HEK293 (cell line): Measurements from ENCODE around the gene WDR88.
A peak's percentile ranks its signal among the peaks of the same experiment; 100 is the strongest.

Source experiments
- GLIS2 ChIP-seq: fragments of 450-650 bp; formaldehyde crosslinking; IDR thresholded peaks from 2 replicates; pipeline ENCODE4 v1.5.1; 2016; ENCODE audit warnings: missing biosample characterization, missing genetic modification characterization
- HOXD13 ChIP-seq: sonication (generic); formaldehyde crosslinking; IDR thresholded peaks from 2 replicates; pipeline ENCODE4 v1.8.0; 2022; ENCODE audit warnings: missing genetic modification reagents, borderline replicate concordance
- KLF16 ChIP-seq: fragments of 450-650 bp; formaldehyde crosslinking; IDR thresholded peaks from 2 replicates; pipeline ENCODE4 v1.5.1; 2017; ENCODE audit warnings: missing biosample characterization, missing genetic modification characterization
- ZBTB20 ChIP-seq: fragments of 450-650 bp; formaldehyde crosslinking; IDR thresholded peaks from 2 replicates; pipeline ENCODE4 v1.5.1; 2016; ENCODE audit warnings: missing biosample characterization, missing genetic modification characterization
- ZBTB8A ChIP-seq: fragments of 450-650 bp; formaldehyde crosslinking; IDR thresholded peaks from 2 replicates; pipeline ENCODE4 v1.5.1; 2016; ENCODE audit warnings: missing biosample characterization, missing genetic modification characterization
- ZNF114 ChIP-seq: fragments of 450-650 bp; formaldehyde crosslinking; IDR thresholded peaks from 2 replicates; pipeline ENCODE4 v1.5.0; 2017; ENCODE audit warnings: missing biosample characterization, missing genetic modification characterization
- ZNF169 ChIP-seq: fragments of 450-650 bp; formaldehyde crosslinking; IDR thresholded peaks from 2 replicates; pipeline ENCODE4 v1.5.1; 2016; ENCODE audit warnings: missing biosample characterization, missing genetic modification characterization
- ZNF18 ChIP-seq: fragments of 450-650 bp; formaldehyde crosslinking; IDR thresholded peaks from 2 replicates; pipeline ENCODE4 v1.5.1; 2016; ENCODE audit warnings: missing biosample characterization, missing genetic modification characterization
- ZNF211 ChIP-seq: fragments of 450-650 bp; formaldehyde crosslinking; IDR thresholded peaks from 2 replicates; pipeline ENCODE4 v1.5.1; 2016; ENCODE audit warnings: low read depth, missing biosample characterization, missing genetic modification characterization
- ZNF239 ChIP-seq: fragments of 450-650 bp; formaldehyde crosslinking; IDR thresholded peaks from 2 replicates; pipeline ENCODE4 v1.5.1; 2016; ENCODE audit warnings: missing biosample characterization, missing genetic modification characterization
- ZNF24 ChIP-seq: fragments of 450-650 bp; formaldehyde crosslinking; IDR thresholded peaks from 2 replicates; pipeline ENCODE4 v1.5.1; 2016; ENCODE audit warnings: missing biosample characterization, missing genetic modification characterization
- ZNF302 ChIP-seq: fragments of 450-650 bp; formaldehyde crosslinking; IDR thresholded peaks from 2 replicates; pipeline ENCODE4 v1.5.1; 2016; ENCODE audit warnings: missing biosample characterization, missing genetic modification characterization, low read depth
- ZNF354C ChIP-seq: fragments of 450-650 bp; formaldehyde crosslinking; IDR thresholded peaks from 2 replicates; pipeline ENCODE4 v1.5.1; 2016; ENCODE audit warnings: missing biosample characterization, missing genetic modification characterization, low read depth, borderline replicate concordance
- ZNF416 ChIP-seq: fragments of 450-650 bp; formaldehyde crosslinking; IDR thresholded peaks from 2 replicates; pipeline ENCODE4 v1.5.1; 2016; ENCODE audit warnings: missing biosample characterization, missing genetic modification characterization
- ZNF426 ChIP-seq: fragments of 450-650 bp; formaldehyde crosslinking; IDR thresholded peaks from 2 replicates; pipeline ENCODE4 v1.5.1; 2017; ENCODE audit warnings: missing biosample characterization, missing genetic modification characterization, mild to moderate bottlenecking, inconsistent platforms, moderate library complexity
- ZNF513 ChIP-seq: fragments of 450-650 bp; IDR thresholded peaks from 2 replicates; pipeline ENCODE4 v1.5.1; 2018; ENCODE audit warnings: missing biosample characterization, missing genetic modification characterization
- ZNF529 ChIP-seq: fragments of 450-650 bp; formaldehyde crosslinking; IDR thresholded peaks from 2 replicates; pipeline ENCODE4 v1.5.1; 2017; ENCODE audit warnings: missing genetic modification characterization, missing biosample characterization; ENCODE audit not compliant: insufficient replicate concordance
- ZNF580 ChIP-seq: fragments of 450-650 bp; formaldehyde crosslinking; IDR thresholded peaks from 2 replicates; pipeline ENCODE4 v1.5.1; 2016; ENCODE audit warnings: missing biosample characterization, missing genetic modification characterization
- ZNF585B ChIP-seq: fragments of 450-650 bp; formaldehyde crosslinking; IDR thresholded peaks from 2 replicates; pipeline ENCODE4 v1.5.1; 2016; ENCODE audit warnings: missing biosample characterization, missing genetic modification characterization
- ZNF596 ChIP-seq: fragments of 450-650 bp; IDR thresholded peaks from 2 replicates; pipeline ENCODE4 v1.5.0; 2018; ENCODE audit warnings: missing biosample characterization, mild to moderate bottlenecking, missing genetic modification characterization, moderate library complexity
- ZNF626 ChIP-seq: fragments of 450-650 bp; sonication (Bioruptor Pico); formaldehyde crosslinking; IDR thresholded peaks from 2 replicates; pipeline ENCODE4 v1.5.1; 2018; ENCODE audit warnings: missing biosample characterization, missing genetic modification characterization, inconsistent platforms
- ZNF629 ChIP-seq: fragments of 450-650 bp; formaldehyde crosslinking; IDR thresholded peaks from 2 replicates; pipeline ENCODE4 v1.5.1; 2017; ENCODE audit warnings: missing biosample characterization, missing genetic modification characterization
- ZNF654 ChIP-seq: fragments of 450-650 bp; formaldehyde crosslinking; IDR thresholded peaks from 2 replicates; pipeline ENCODE4 v1.5.1; 2016; ENCODE audit warnings: low read depth, missing biosample characterization, missing genetic modification characterization
- ZNF776 ChIP-seq: fragments of 450-650 bp; formaldehyde crosslinking; IDR thresholded peaks from 2 replicates; pipeline ENCODE4 v1.5.0; 2017; ENCODE audit warnings: missing biosample characterization, missing genetic modification characterization, borderline replicate concordance
- ZNF777 ChIP-seq: fragments of 450-650 bp; formaldehyde crosslinking; IDR thresholded peaks from 2 replicates; pipeline ENCODE4 v1.5.1; 2017; ENCODE audit warnings: missing biosample characterization, missing genetic modification characterization, borderline replicate concordance
- ZSCAN23 ChIP-seq: fragments of 450-650 bp; formaldehyde crosslinking; IDR thresholded peaks from 2 replicates; pipeline ENCODE4 v1.5.1; 2016; ENCODE audit warnings: missing biosample characterization, missing genetic modification characterization
- ZSCAN30 ChIP-seq: fragments of 450-650 bp; IDR thresholded peaks from 2 replicates; pipeline ENCODE4 v1.5.1; 2018; ENCODE audit warnings: missing biosample characterization, mild to moderate bottlenecking, missing genetic modification characterization, moderate library complexity
- TF ChIP-seq, protein P1 (sequence below): fragments of 450-650 bp; formaldehyde crosslinking; IDR thresholded peaks from 2 replicates; pipeline ENCODE4 v1.5.1; 2016; ENCODE audit warnings: missing biosample characterization, missing genetic modification characterization, borderline replicate concordance
- TF ChIP-seq, protein P2 (sequence below): fragments of 450-650 bp; formaldehyde crosslinking; IDR thresholded peaks from 2 replicates; pipeline ENCODE4; 2016; ENCODE audit warnings: missing biosample characterization, missing genetic modification characterization

WDR88 gene

GRCh38 chr19:33175886-33176669 is 44.2 kb downstream of the WDR88 start (continued):
- TF ChIP-seq HOXD13 (CRISPR knock-in tag) (no peak), ZNF585B (tag by site-specific recombination) (no peak), ZNF776 (tag by site-specific recombination) (no peak), ZNF654 (tag by site-specific recombination) (no peak), ZNF513 (no peak), ZNF626 (tag by site-specific recombination) (no peak), ZNF211 (no peak), ZNF416 (no peak), ZBTB8A (no peak), ZNF24 (tag by site-specific recombination) (no peak), ZBTB20 (peak; percentile 99), ZNF169 (tag by site-specific recombination) (0 out of 2 replicates have a peak, but pooled peaks have one; percentile 12), KLF16 (no peak), ZNF18 (no peak), ZNF354C (tag by site-specific recombination) (no peak), ZNF529 (tag by site-specific recombination) (no peak), ZSCAN30 (tag by site-specific recombination) (no peak), ZNF629 (no peak), ZNF426 (tag by site-specific recombination) (no peak), ZSCAN23 (tag by site-specific recombination) (no peak), ZNF777 (tag by site-specific recombination) (peak; percentile 84; the same call in 1 of the 2 replicates), ZNF302 (tag by site-specific recombination) (no peak), ZNF580 (no peak), GLIS2 (tag by site-specific recombination) (0 out of 2 replicates have a peak, but pooled peaks have one; percentile 10), ZNF114 (tag by site-specific recombination) (no peak), ZNF239 (no peak), ZNF596 (no peak)
- TF ChIP-seq, protein P1, sequence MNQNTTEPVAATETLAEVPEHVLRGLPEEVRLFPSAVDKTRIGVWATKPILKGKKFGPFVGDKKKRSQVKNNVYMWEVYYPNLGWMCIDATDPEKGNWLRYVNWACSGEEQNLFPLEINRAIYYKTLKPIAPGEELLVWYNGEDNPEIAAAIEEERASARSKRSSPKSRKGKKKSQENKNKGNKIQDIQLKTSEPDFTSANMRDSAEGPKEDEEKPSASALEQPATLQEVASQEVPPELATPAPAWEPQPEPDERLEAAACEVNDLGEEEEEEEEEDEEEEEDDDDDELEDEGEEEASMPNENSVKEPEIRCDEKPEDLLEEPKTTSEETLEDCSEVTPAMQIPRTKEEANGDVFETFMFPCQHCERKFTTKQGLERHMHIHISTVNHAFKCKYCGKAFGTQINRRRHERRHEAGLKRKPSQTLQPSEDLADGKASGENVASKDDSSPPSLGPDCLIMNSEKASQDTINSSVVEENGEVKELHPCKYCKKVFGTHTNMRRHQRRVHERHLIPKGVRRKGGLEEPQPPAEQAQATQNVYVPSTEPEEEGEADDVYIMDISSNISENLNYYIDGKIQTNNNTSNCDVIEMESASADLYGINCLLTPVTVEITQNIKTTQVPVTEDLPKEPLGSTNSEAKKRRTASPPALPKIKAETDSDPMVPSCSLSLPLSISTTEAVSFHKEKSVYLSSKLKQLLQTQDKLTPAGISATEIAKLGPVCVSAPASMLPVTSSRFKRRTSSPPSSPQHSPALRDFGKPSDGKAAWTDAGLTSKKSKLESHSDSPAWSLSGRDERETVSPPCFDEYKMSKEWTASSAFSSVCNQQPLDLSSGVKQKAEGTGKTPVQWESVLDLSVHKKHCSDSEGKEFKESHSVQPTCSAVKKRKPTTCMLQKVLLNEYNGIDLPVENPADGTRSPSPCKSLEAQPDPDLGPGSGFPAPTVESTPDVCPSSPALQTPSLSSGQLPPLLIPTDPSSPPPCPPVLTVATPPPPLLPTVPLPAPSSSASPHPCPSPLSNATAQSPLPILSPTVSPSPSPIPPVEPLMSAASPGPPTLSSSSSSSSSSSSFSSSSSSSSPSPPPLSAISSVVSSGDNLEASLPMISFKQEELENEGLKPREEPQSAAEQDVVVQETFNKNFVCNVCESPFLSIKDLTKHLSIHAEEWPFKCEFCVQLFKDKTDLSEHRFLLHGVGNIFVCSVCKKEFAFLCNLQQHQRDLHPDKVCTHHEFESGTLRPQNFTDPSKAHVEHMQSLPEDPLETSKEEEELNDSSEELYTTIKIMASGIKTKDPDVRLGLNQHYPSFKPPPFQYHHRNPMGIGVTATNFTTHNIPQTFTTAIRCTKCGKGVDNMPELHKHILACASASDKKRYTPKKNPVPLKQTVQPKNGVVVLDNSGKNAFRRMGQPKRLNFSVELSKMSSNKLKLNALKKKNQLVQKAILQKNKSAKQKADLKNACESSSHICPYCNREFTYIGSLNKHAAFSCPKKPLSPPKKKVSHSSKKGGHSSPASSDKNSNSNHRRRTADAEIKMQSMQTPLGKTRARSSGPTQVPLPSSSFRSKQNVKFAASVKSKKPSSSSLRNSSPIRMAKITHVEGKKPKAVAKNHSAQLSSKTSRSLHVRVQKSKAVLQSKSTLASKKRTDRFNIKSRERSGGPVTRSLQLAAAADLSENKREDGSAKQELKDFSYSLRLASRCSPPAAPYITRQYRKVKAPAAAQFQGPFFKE = peak; percentile 55
- TF ChIP-seq, protein P2, sequence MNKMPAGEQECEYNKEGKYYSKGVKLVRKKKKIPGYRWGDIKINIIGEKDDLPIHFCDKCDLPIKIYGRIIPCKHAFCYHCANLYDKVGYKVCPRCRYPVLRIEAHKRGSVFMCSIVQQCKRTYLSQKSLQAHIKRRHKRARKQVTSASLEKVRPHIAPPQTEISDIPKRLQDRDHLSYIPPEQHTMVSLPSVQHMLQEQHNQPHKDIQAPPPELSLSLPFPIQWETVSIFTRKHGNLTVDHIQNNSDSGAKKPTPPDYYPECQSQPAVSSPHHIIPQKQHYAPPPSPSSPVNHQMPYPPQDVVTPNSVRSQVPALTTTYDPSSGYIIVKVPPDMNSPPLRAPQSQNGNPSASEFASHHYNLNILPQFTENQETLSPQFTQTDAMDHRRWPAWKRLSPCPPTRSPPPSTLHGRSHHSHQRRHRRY (tag by site-specific recombination) = no peak; the same call in 1 of the 2 replicates
